Ovary (tissue), 9 donors: ENCODE results near the gene BRAT1. TPM values are rescaled to one million over a fixed set of nuclear protein-coding genes. Genes with fewer than 3 reads are reported as not detected.

ENCODE experiments used
- DNase-seq, 5 donors: peaks; one replicate each; pipeline ENCODE4 v3.0.0-alpha.2; 2019 to 2020
- H3K27ac ChIP-seq, 2 donors: fragments of 200-600 bp; one replicate each; pipeline versions ENCODE4 v1.5.1 to v1.8.0; 2019 to 2022
- H3K27me3 ChIP-seq: fragments of 200-600 bp; one replicate; pipeline ENCODE4 v1.8.0; 2022
- H3K36me3 ChIP-seq: fragments of 200-600 bp; sonication (generic); one replicate; pipeline ENCODE4 v1.5.1; 2019
- H3K4me1 ChIP-seq: one replicate; pipeline ENCODE4 v1.8.1; 2013; ENCODE audit warnings: mild to moderate bottlenecking, moderate library complexity; ENCODE audit not compliant: insufficient read depth
- H3K4me3 ChIP-seq: fragments of 200-600 bp; sonication (generic); one replicate; pipeline ENCODE4 v1.5.1; 2017
- H3K9me3 ChIP-seq, 2 donors: fragments of 200-600 bp in 1 of 2; sonication (generic) in 1 of 2; one replicate each; pipeline versions ENCODE4 v1.5.1 to v1.8.1; 2013 to 2019; ENCODE audit warnings: mild to moderate bottlenecking in 1 of 2, moderate library complexity in 1 of 2
- EP300 ChIP-seq: sonication (generic); formaldehyde crosslinking; IDR thresholded peaks from one replicate; pipeline ENCODE4 v1.6.1; 2017; ENCODE audit warnings: antibody characterized with exemption
- POLR2A ChIP-seq: fragments of 450-650 bp; IDR thresholded peaks from one replicate; pipeline ENCODE4 v1.6.1; 2017; ENCODE audit warnings: antibody characterized with exemption, mild to moderate bottlenecking, moderate library complexity
- WGBS, 3 donors: extraction: QIAGEN DNeasy Blood & Tissue Kit in 1 of 3; methylation state at CpG; one replicate each; pipeline versions ENCODE4 v1.1.5 to v1.1.7; 2013 to 2017; 5-methylcytosine and 5-hydroxymethylcytosine counted together
- intact Hi-C, 4 donors: fragments of 100-400 bp; cut with DNase I; formaldehyde crosslinking; loops; one replicate each; pipeline versions ENCODE4 v1.11.0 to v1.15.1; 2022 to 2023
- polyA plus RNA-seq, 2 donors: library from polyadenylated mRNA; stranded (reverse); fragments of 200-250 nt in 1 of 2; fragments of 350-450 nt in 1 of 2; fragmentation: Illumina TruSeq in 1 of 2; extraction: RNeasy Lipid Tissue Mini Kit (QIAGEN cat#74804) in 1 of 2; gene quantifications; one replicate each; pipeline ENCODE4 v1.2.3, GENCODE V29; 2013 to 2014
- total RNA-seq, 7 donors: library from RNA; depleted of rRNA in 2 of 7; stranded (reverse); fragments of >200 nt in 2 of 7; fragmentation: NEBNext Ultra II Directional in 3 of 7; extraction: Animal tissue kit (Norgen Biotek cat#: 25700) in 3 of 7; gene quantifications; one replicate each; pipeline versions ENCODE4 v1.1.0 to v1.2.4, GENCODE V29; 2016 to 2023
- TF ChIP-seq, protein P1 (sequence below), 3 donors: fragments of 450-650 bp in 2 of 3; fragments of 200-600 bp in 1 of 3; IDR thresholded peaks; one replicate each; pipeline versions ENCODE4 v1.5.1 to v1.8.0; 2016 to 2022; ENCODE audit warnings: antibody characterized with exemption in 3 of 3, mild to moderate bottlenecking in 1 of 3
- donor health status: DM: no; HTN: no; CAD: no; lungs with moderate emphysema.
- donor health status: DM: no; HTN: no; CAD: no.
- donor health status: Bipolar disorder and iron deficiency.
- donor health status: DM: yes; HTN: yes; CAD: no.
- donor health status: DM: no; HTN: no; CAD: no.
- donor health status: DM: yes; HTN: yes; CAD: no.

The BRAT1 gene
- total and polyA plus RNA-seq, 9 donors, result 1.3 to 39.1 (median 30.2) TPM

DNA sequence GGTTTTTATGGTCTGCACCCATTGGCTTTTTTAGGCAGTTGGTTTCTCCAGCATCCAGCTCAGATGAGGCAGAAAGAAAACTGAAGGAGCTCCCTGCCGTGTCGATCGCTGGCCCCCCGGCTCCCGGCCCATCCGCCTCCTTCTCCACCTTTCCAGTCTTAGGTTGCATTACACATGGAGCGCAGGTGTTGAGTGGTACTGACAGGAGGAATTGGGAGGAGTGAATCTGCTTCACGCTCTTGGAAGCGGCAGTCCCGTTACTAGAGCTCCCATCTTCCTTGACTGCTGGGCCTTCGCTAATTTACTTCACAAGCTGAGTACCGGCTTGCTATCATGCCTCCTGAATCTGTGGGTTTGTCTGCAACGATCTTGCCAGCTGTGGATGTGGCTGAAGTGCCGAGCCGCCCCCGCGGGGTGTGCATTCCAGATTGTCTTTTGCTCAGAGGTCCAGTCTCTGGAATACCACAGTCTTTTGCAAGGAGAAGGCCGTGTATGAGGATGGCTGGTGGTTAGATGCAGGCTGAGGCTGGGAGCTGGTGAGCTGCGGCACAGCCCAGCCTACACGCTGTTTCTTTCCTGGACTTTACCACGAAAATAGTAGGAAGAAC lies 20.5 kb upstream of the BRAT1 start:
- no peak overlapping the region for H3K27ac ChIP-seq
- DNase-seq, result no peak
- intact Hi-C loops, result loop anchor here in 1 of 4 donors (10.0 kb wide), 1 partner anchor 101 kb away; the partner anchor contains the start of gene GRIFIN
- WGBS, 3 donors, result 78 to 83% (median 80%) methylated on average over 21 of the region's 21 CpGs
- TF ChIP-seq EP300 (no peak), POLR2A (no peak)
- TF ChIP-seq, protein P1, sequence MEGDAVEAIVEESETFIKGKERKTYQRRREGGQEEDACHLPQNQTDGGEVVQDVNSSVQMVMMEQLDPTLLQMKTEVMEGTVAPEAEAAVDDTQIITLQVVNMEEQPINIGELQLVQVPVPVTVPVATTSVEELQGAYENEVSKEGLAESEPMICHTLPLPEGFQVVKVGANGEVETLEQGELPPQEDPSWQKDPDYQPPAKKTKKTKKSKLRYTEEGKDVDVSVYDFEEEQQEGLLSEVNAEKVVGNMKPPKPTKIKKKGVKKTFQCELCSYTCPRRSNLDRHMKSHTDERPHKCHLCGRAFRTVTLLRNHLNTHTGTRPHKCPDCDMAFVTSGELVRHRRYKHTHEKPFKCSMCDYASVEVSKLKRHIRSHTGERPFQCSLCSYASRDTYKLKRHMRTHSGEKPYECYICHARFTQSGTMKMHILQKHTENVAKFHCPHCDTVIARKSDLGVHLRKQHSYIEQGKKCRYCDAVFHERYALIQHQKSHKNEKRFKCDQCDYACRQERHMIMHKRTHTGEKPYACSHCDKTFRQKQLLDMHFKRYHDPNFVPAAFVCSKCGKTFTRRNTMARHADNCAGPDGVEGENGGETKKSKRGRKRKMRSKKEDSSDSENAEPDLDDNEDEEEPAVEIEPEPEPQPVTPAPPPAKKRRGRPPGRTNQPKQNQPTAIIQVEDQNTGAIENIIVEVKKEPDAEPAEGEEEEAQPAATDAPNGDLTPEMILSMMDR (IDR thresholded peaks at IDR 0.05), result no peak
- H3K9me3 ChIP-seq, result no peaks in the 10 kb centered on the region
- H3K36me3 ChIP-seq, result no peaks in the 10 kb centered on the region
- no peaks in the 10 kb centered on the region for H3K27me3 ChIP-seq
- no peak overlapping the region for H3K4me3 ChIP-seq
- no peaks in the 10 kb centered on the region for H3K4me1 ChIP-seq

DNA sequence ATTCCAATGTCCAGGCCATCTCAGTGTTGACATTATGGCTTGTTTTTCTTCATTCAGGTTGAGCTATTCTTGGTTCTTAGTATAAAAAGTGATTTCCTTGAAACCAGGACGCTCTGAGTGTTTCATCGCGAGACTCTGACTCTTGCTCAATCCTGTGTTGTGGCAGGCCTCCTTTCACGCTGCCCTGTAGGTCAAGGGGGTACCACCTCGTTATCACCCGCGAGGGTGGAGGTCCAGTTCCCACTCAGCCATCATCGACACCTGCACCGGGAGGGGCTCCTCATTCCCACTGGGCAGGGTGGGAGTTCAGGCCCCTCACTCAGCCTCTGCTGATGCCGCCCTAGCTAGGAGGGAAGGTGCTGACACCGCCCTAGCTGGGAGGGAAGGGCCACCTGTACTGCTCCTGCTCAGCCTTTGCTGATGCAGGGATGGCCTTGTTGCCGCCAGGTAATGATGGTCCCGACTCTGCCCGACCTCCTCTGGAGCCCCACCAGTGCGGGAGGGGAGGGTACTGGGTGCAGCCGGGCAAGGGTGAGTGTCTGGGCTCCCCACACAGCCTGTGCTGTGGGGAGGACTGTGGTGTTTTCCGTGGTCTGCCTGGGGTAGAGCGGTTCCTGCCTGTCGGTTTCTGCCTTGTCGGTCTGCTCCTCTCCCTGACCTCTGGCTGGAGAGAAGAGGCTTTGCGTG lies 19.9 kb upstream of the BRAT1 start:
- Histone ChIP-seq H3K4me1 (no peaks in the 10 kb centered on the region), H3K27me3 (no peaks in the 10 kb centered on the region), H3K9me3 (no peaks in the 10 kb centered on the region), H3K27ac (no peak overlapping the region), H3K4me3 (no peak overlapping the region), H3K36me3 (no peaks in the 10 kb centered on the region)
- TF ChIP-seq POLR2A, result no peak
- no peak for TF ChIP-seq EP300
- TF ChIP-seq, protein P1 (IDR thresholded peaks at IDR 0.05), result no peak
- intact Hi-C loops, result loop anchor here in 1 of 4 donors (10.0 kb wide), 1 partner anchor 100 kb away; the partner anchor contains the start of gene GRIFIN
- no peak for DNase-seq
- 78 to 88% (median 82%) methylated on average over 20 to 21 of the region's 21 CpGs for WGBS, 3 donors

DNA sequence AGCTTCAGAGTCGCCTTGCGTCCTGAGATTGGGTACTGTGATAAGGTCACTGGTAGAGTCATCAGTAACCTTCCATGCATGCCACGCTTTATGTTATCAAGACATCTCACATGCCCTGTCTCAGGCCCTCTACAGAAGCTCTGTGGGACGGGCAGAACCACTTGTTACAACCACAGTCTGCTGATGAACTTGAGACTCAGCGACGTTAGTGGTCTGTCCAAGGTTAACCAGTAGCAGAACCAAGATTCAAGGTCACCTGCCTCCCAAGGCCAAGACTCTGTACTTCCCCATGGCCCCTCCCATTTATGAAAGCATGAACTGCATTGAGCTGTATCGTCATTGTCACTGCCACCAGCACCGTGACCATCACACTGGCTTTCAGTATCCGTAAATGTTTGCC lies 18.4 kb upstream of the BRAT1 start:
- H3K4me3 ChIP-seq, result no peak overlapping the region
- no peaks in the 10 kb centered on the region for H3K36me3 ChIP-seq
- no peaks in the 10 kb centered on the region for H3K9me3 ChIP-seq
- DNase-seq, result no peak
- intact Hi-C loops, result loop anchor here in 1 of 4 donors (10.0 kb wide), 1 partner anchor 99 kb away; the partner anchor contains the start of gene GRIFIN
- H3K27ac ChIP-seq, result no peak overlapping the region
- 75 to 81% (median 77%) methylated on average over 9 of the region's 9 CpGs for WGBS, 3 donors
- no peak for TF ChIP-seq EP300
- no peak for TF ChIP-seq POLR2A
- TF ChIP-seq, protein P1 (IDR thresholded peaks at IDR 0.05), result no peak
- H3K27me3 ChIP-seq, result no peaks in the 10 kb centered on the region
- no peaks in the 10 kb centered on the region for H3K4me1 ChIP-seq

DNA sequence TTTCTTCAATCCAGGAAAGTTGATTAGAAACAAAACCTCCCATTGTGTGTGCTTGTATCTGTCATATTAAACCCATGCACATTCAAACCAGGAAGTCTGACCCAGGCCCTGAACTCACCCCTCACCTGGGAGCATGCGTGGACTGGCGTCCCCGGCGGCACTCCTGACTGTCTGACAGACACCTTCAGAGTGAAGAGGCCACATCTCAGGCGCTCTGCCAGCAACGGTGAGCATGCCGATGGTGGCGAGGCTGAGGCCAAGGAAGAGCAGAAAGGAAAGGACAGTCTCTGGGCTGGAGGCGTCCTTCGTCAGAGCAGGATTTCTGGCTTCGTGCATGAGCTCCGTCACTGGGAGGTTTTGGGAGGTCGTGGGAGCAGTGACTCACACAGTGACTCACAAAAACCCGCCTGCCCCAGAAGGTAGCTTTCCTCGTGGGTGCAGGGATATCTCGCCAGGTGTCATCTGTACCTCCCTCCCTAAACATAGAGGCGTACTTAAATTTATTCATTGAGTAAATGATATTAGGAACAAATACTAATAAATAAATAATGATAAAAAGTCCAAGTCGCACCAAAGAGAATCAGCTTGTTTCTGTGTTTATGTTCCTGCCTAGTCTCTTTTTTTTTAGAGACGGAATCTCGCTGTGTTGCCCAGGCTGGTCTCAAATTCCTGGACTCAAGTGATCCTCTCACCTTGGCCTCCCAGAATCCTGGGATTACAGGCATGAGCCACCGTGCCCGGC lies 16.9 kb upstream of the BRAT1 start:
- H3K4me3 ChIP-seq, result no peak overlapping the region
- no peak for DNase-seq
- WGBS, 3 donors, result 73 to 79% (median 77%) methylated on average over 22 of the region's 22 CpGs
- H3K36me3 ChIP-seq, result no peaks in the 10 kb centered on the region
- H3K9me3 ChIP-seq, result no peaks in the 10 kb centered on the region
- no peak overlapping the region for H3K27ac ChIP-seq
- TF ChIP-seq POLR2A (no peak), EP300 (no peak)
- TF ChIP-seq, protein P1 (IDR thresholded peaks at IDR 0.05), result no peak
- intact Hi-C loops, result loop anchor here in 1 of 4 donors (10.0 kb wide), 1 partner anchor 97 kb away; the partner anchor contains the start of gene GRIFIN
- no peaks in the 10 kb centered on the region for H3K27me3 ChIP-seq
- H3K4me1 ChIP-seq, result no peaks in the 10 kb centered on the region
